H1 (cell line): ENCODE data around the gene MYLK4. TPM values are rescaled to one million over a fixed set of nuclear protein-coding genes. Genes with fewer than 3 reads are reported as not detected.

Experiments used
- CREB1 ChIP-seq: IDR thresholded peaks from 2 replicates; pipeline ENCODE4 v1.6.1; 2012; ENCODE audit warnings: inconsistent platforms
- POU5F1 ChIP-seq: IDR thresholded peaks from 2 replicates; pipeline ENCODE4 v1.6.1; 2011; ENCODE audit warnings: low read depth, mild to moderate bottlenecking, low read length, moderate library complexity
- polyA plus RNA-seq, 7 experiments: library from polyadenylated mRNA; depleted of rRNA in 3 of 7; stranded (reverse) in 5 of 7; unstranded in 2 of 7; fragments of >200 nt in 5 of 7; fragments of 200-250 nt in 2 of 7; gene quantifications; 1 replicate in 5 of 7; 2 replicates in 1 of 7; 4 replicates in 1 of 7; pipeline versions ENCODE4 v1.2.1 to v1.2.3, GENCODE V29; 2011 to 2013; ENCODE audit warnings: missing spikeins in 2 of 7, mixed read lengths in 2 of 7
- total RNA-seq: library from RNA; stranded (reverse); fragmentation: NEBNext Ultra II Directional; extraction: Animal tissue kit (Norgen Biotek cat#: 25700); gene quantifications from 2 replicates; pipeline ENCODE4 v1.2.1, GENCODE V29; 2021

Gene MYLK4
- total and polyA plus RNA-seq, 2 of the 8 experiments (the other 6 are each of a cell fraction or from before 2014, with no cell fraction given), result 0.11 to 0.17 TPM

- no peak for TF ChIP-seq POU5F1
- TF ChIP-seq CREB1, result no peak
Measured at GRCh38 chr6:2706558-2706957, 44.2 kb downstream of the MYLK4 start (continued).
